ENCODE data around the gene SDK1. TPM values are rescaled to one million over a fixed set of nuclear protein-coding genes. Genes with fewer than 3 reads are reported as not detected.

SDK1 gene
- total and polyA plus RNA-seq, 4 donors, result 0.12 to 0.47 (median 0.36) TPM

DNA sequence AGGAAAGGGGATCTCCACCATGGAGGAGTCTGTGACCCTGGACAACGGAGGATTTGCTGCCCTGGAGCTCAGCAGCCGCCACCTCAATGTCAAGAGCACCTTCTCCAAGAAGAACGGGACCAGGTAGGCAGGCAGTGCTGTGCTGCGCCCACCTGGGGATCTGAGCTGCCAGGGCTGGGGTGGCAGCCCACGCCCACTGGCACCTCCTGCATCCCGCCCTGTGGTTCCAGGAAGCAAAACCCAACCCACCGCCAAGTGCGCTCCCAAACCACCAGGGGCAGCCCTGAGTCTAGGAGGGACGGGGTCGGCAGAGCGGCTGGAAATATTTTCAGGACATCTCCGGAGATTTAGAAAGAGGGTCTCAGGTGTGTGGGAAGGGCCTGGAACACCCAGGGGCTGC is 940.7 kb downstream of the SDK1 start (continued):
- TF ChIP-seq GABPA (IDR thresholded peaks at IDR 0.05 in 1 of 2, conservative IDR thresholded peaks at IDR 0.05 in 1 of 2) (no peak), HNF4G (IDR thresholded peaks at IDR 0.05) (no peak)
- TF ChIP-seq, protein P1, sequence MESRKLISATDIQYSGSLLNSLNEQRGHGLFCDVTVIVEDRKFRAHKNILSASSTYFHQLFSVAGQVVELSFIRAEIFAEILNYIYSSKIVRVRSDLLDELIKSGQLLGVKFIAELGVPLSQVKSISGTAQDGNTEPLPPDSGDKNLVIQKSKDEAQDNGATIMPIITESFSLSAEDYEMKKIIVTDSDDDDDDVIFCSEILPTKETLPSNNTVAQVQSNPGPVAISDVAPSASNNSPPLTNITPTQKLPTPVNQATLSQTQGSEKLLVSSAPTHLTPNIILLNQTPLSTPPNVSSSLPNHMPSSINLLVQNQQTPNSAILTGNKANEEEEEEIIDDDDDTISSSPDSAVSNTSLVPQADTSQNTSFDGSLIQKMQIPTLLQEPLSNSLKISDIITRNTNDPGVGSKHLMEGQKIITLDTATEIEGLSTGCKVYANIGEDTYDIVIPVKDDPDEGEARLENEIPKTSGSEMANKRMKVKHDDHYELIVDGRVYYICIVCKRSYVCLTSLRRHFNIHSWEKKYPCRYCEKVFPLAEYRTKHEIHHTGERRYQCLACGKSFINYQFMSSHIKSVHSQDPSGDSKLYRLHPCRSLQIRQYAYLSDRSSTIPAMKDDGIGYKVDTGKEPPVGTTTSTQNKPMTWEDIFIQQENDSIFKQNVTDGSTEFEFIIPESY (IDR thresholded peaks at IDR 0.05), result no peak

DNA sequence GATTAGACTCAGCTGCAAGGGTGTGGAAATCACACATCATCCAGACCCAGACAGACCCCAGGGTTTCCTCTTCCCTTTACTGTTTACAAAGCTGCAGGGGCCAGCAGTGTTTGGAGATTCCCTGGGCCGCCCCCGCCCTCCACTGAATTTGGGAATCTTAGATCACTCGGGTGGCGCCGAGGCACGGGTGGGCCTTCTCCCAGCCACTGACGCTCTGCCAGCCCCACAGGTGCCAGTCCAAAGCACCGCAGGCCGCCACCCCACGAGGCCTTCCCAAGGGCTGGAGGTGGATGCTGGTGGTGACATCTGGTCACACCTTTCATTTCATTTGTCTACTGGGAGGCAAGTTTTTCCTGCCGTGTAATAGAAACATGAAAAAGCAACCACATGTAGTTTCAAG is 941.7 kb downstream of the SDK1 start:
- WGBS, result 83% methylated on average over 11 of the region's 11 CpGs
- H3K27ac ChIP-seq (ENCODE audit: low read depth in 1 of 2, low read length in 2 of 2), result no peak overlapping the region

DNA sequence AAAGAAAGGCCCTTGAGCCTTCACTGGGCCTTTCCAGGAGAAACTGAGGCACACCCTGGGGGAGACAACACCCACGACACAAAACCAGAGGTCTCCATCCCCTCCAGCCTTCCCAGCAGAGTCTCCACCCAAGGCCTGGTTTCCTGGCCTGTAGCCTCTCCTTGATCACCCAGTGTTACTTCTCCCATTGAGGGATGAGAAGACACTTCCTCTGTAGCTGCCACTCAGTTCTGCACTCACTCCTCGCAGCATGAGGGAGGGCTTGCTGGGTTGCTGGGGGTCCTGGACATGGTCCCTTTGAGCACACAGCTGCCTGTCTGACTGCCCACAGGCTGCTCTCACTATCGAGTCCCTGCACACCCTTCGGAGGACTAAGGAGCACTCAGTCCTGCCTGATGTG is 943.0 kb downstream of the SDK1 start:
- H3K9me3 ChIP-seq (ENCODE audit: control insufficient read depth in 4 of 4, low read length in 3 of 4), result peaks cover 0 to 3% (median 0%) of the 10 kb centered on the region in 4 donors
- H3K36me3 ChIP-seq (ENCODE audit: control insufficient read depth in 4 of 4, insufficient read depth in 3 of 4, low read depth in 1 of 4, low read length in 3 of 4), result no peaks in the 10 kb centered on the region
- no peak overlapping the region for H3K9ac ChIP-seq (ENCODE audit: low read depth in 1 of 2, low read length in 2 of 2)
- no peaks in the 10 kb centered on the region for H3K4me1 ChIP-seq (ENCODE audit: control insufficient read depth in 4 of 4, insufficient read depth in 4 of 4, low read length in 3 of 4)
- 91% methylated on average over 4 of the region's 4 CpGs for WGBS
- DNase-seq (ENCODE audit: low spot score), result no peak
- H3K27me3 ChIP-seq (ENCODE audit: control insufficient read depth in 4 of 4, insufficient read depth in 4 of 4, low read length in 3 of 4), result no peaks in the 10 kb centered on the region
- TF ChIP-seq EGR1 (IDR thresholded peaks at IDR 0.05; ENCODE audit: low read depth in 2 of 2) (no peak), YY1 (IDR thresholded peaks at IDR 0.05) (no peak), HNF4A (conservative IDR thresholded peaks at IDR 0.05) (no peak), JUND (IDR thresholded peaks at IDR 0.05) (no peak), HNF4G (IDR thresholded peaks at IDR 0.05) (no peak), RAD21 (IDR thresholded peaks at IDR 0.05) (no peak), GABPA (IDR thresholded peaks at IDR 0.05 in 1 of 2, conservative IDR thresholded peaks at IDR 0.05 in 1 of 2) (no peak)
- TF ChIP-seq, protein P2, sequence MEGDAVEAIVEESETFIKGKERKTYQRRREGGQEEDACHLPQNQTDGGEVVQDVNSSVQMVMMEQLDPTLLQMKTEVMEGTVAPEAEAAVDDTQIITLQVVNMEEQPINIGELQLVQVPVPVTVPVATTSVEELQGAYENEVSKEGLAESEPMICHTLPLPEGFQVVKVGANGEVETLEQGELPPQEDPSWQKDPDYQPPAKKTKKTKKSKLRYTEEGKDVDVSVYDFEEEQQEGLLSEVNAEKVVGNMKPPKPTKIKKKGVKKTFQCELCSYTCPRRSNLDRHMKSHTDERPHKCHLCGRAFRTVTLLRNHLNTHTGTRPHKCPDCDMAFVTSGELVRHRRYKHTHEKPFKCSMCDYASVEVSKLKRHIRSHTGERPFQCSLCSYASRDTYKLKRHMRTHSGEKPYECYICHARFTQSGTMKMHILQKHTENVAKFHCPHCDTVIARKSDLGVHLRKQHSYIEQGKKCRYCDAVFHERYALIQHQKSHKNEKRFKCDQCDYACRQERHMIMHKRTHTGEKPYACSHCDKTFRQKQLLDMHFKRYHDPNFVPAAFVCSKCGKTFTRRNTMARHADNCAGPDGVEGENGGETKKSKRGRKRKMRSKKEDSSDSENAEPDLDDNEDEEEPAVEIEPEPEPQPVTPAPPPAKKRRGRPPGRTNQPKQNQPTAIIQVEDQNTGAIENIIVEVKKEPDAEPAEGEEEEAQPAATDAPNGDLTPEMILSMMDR (IDR thresholded peaks at IDR 0.05; ENCODE audit: low read depth, low read length, missing input control), result no peak
- TF ChIP-seq, protein P3, sequence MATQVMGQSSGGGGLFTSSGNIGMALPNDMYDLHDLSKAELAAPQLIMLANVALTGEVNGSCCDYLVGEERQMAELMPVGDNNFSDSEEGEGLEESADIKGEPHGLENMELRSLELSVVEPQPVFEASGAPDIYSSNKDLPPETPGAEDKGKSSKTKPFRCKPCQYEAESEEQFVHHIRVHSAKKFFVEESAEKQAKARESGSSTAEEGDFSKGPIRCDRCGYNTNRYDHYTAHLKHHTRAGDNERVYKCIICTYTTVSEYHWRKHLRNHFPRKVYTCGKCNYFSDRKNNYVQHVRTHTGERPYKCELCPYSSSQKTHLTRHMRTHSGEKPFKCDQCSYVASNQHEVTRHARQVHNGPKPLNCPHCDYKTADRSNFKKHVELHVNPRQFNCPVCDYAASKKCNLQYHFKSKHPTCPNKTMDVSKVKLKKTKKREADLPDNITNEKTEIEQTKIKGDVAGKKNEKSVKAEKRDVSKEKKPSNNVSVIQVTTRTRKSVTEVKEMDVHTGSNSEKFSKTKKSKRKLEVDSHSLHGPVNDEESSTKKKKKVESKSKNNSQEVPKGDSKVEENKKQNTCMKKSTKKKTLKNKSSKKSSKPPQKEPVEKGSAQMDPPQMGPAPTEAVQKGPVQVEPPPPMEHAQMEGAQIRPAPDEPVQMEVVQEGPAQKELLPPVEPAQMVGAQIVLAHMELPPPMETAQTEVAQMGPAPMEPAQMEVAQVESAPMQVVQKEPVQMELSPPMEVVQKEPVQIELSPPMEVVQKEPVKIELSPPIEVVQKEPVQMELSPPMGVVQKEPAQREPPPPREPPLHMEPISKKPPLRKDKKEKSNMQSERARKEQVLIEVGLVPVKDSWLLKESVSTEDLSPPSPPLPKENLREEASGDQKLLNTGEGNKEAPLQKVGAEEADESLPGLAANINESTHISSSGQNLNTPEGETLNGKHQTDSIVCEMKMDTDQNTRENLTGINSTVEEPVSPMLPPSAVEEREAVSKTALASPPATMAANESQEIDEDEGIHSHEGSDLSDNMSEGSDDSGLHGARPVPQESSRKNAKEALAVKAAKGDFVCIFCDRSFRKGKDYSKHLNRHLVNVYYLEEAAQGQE (IDR thresholded peaks at IDR 0.05), result no peak
- TF ChIP-seq, protein P4, sequence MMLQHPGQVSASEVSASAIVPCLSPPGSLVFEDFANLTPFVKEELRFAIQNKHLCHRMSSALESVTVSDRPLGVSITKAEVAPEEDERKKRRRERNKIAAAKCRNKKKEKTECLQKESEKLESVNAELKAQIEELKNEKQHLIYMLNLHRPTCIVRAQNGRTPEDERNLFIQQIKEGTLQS (IDR thresholded peaks at IDR 0.05), result no peak
- H3K27ac ChIP-seq (ENCODE audit: low read depth in 1 of 2, low read length in 2 of 2), result no peak overlapping the region
- H3K4me3 ChIP-seq (ENCODE audit: low read depth in 1 of 3, low read length in 3 of 3), result no peak overlapping the region

More for the DNA sequence above, 941.7 kb downstream of the SDK1 start:
- Histone ChIP-seq H3K36me3 (ENCODE audit: control insufficient read depth in 4 of 4, insufficient read depth in 3 of 4, low read depth in 1 of 4, low read length in 3 of 4) (no peaks in the 10 kb centered on the region), H3K4me1 (ENCODE audit: control insufficient read depth in 4 of 4, insufficient read depth in 4 of 4, low read length in 3 of 4) (no peaks in the 10 kb centered on the region), H3K27me3 (ENCODE audit: control insufficient read depth in 4 of 4, insufficient read depth in 4 of 4, low read length in 3 of 4) (no peaks in the 10 kb centered on the region), H3K4me3 (ENCODE audit: low read depth in 1 of 3, low read length in 3 of 3) (no peak overlapping the region), H3K9me3 (ENCODE audit: control insufficient read depth in 4 of 4, low read length in 3 of 4) (peaks cover 0 to 3% (median 0%) of the 10 kb centered on the region in 4 donors), H3K9ac (ENCODE audit: low read depth in 1 of 2, low read length in 2 of 2) (no peak overlapping the region)
- DNase-seq (ENCODE audit: low spot score), result no peak
- TF ChIP-seq RAD21 (IDR thresholded peaks at IDR 0.05) (no peak), GABPA (IDR thresholded peaks at IDR 0.05 in 1 of 2, conservative IDR thresholded peaks at IDR 0.05 in 1 of 2) (no peak), FOXA1 (IDR thresholded peaks at IDR 0.05) (no peak), NR2F2 (IDR thresholded peaks at IDR 0.05) (no peak), EGR1 (IDR thresholded peaks at IDR 0.05; ENCODE audit: low read depth in 2 of 2) (no peak), SP1 (IDR thresholded peaks at IDR 0.05) (no peak), FOXA2 (IDR thresholded peaks at IDR 0.05) (no peak), TAF1 (conservative IDR thresholded peaks at IDR 0.05) (no peak)
- TF ChIP-seq, protein P5, sequence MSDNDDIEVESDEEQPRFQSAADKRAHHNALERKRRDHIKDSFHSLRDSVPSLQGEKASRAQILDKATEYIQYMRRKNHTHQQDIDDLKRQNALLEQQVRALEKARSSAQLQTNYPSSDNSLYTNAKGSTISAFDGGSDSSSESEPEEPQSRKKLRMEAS (IDR thresholded peaks at IDR 0.05), result no peak
- TF ChIP-seq, protein P4 (IDR thresholded peaks at IDR 0.05), result no peak
- TF ChIP-seq, protein P3 (IDR thresholded peaks at IDR 0.05), result no peak

All from liver (tissue), 9 donors.